GM18508 (cell line): ENCODE measurements around the gene DLG5.

Experiments
- ATAC-seq: cut with Tn5 transposase; IDR thresholded peaks from one replicate; pipeline ENCODE4 v1.9.1; 2021; ENCODE audit warnings: moderate number of reproducible peaks; ENCODE audit not compliant: insufficient read depth, unreplicated experiment

The DLG5 gene

DNA sequence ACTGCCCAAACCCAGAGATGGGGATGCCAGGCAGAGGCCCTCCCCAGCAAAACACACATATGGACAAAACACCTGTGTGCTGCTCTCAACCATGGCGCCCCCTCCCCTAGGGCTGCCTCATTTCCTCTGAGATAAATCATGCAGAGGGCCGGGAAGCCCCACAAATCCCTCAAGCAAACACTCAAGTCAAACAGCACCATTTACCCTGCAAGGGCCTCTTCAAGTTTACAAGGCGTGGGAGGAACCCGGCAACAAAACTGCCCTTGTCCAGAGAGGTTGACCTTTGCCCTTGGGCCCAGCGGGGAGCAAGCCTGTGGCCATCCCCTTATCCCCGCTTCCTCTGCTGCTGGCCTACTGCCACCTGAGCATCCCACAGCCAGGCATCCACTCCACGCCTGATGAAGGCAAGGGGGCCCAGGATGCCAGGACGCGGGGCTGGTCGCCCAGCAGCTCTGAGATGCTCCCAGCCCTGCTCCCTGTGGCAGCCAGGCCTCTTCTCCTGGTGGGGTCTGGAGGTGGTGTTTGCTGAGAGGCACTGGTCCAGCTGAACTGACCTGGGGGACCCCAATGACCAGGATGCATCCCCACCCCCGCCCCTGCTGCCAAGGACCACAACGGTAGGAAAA is 77.4 kb downstream of the DLG5 start:
- ATAC-seq = peak; percentile 54

DNA sequence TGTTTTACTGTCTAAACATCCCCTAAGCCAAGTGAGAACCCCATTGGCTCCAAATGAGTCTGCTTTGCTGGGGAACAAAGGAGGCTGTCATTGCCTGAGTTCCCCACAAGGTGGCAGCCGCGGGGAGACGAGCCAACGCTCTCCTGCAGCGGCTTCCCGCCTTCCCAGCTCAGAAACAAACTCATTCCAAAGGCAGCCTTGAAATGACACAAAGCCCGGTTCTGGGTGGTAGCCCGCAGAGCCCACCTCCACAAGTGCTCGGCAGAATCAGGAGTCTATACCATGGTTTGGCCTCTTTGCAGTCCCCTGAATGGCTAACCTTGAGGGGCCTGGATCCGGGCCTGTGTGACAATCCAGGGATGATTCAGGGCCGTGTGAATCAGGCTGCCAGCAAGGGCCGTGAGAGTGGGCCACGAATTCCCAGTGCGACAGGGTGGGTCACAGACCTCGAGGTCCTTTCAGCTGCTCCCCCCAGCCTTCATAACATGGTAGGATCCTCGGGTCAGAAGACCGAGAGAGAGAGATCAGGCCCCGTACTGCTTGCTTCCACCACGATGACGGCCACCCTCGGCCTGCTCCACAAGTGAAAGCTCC is 79.7 kb downstream of the DLG5 start:
- ATAC-seq = no peak

DNA sequence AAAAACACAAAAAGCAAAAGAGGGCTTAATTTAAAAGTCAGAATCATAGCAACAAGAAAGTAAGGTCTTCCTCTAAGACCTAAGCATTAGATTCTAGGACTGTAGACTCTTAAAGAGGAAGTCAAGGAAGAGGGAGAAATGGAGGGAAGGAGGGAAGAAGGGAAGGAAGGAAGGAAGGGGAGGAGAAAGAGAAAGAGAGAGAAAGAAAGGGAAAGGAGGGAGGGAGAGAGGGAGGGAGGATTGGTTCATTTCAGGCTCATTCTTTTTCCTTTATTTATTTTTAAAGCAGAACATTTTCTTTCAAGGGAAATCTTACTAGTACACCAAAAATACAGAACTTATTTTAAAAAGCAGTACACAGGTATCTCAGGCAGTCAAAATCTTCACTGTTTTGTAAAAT is 81.1 kb downstream of the DLG5 start:
- ATAC-seq = no peak

DNA sequence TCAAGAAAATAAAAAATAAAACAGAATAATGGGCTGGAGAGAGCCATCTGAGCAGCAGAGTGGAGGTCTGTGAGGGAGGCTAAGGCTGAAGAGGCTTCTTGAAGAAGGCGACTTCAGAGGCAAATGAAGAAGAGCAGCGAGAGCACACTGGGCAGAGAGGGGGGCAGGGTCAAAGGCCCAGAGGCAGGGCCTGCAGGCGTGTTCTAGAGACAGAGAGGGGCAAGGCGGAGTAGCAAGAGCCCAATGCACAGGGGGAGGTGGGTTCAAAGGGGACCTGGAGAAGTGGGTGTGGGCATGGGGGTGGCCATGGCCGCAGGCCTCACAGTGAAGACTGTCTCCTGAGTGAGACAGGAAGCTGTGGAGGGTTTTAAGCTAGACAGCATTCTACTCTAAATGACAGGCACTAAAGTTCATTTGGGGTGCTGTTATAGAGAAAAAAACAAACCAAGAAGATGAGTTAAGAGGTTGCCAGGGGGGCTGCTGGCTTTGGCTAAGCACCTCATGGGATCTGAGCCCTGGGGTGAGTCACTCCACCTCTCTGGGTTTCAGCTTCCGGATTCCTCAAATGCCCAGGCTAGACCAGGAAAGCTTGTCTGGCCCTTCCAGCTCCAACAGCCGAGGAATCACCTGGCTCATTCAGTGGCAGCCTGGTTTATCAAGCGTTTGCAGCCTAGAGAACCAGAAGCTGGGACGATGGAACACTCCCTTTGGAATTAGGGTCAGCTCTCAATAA is 81.7 kb downstream of the DLG5 start:
- ATAC-seq = no peak

DNA sequence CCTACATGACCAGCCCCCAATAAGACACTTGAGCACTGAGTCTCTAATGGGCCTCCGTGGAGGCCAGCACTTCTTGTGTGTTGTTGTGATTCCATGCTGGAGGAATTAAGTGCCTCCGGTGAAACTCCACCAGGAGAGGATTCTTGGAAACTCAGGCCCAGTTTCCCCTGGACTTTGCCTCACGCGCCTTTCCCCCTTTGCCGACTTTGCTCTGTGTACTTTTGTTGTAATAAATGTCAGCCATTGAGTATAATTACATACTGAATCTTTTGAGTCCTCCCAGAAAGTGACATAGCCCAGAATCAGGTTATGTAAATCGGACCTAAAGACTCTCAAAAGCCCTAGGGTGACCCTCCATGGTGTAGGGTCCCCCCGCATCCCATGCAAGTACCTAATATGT is 82.4 kb downstream of the DLG5 start:
- no peak for ATAC-seq

DNA sequence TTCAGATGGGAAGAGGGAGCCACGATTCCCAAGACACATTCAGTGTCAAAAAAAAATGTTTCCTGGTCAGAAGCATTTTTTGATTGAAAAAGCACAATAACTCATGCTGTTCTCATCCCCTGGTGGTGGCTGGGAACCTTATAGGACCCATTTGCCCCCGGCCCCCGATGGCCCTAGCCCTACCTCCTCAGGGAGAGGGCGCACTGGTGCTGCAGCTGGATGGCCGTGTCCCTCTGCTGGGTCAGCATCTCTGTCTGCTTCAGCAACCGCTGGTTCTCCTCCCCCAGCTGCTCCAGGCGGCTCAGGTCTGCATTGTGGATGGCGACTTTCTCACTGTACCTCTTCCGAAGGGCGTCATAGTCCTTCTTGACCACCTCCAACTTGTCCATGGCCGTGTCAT is 83.3 kb downstream of the DLG5 start:
- ATAC-seq = no peak

DNA sequence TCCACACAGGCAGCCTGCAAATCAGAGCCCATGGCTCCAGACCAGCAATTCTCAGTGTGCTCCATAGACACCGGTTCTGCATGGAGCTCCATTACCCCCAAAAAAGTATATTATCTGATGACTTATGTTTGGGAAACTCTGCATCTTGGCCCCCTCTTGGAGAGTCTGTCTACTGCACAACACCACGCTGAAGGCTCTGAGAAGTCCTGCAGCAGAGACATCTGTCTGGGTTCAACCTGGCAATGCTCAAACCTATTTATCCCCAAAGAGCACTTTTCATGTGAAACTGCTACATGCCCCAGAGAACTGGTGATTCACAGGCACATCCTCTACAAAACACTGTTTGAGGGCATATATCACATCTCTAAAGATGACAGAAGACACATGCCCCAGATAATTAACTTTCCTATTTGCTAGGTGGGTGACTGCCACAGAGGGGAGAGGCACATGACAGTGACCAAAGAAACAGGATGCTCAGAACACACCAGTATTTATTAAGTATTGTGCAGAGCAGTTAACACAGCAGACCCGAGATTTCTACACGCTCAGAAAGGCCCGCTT is 83.8 kb downstream of the DLG5 start:
- no peak for ATAC-seq

DNA sequence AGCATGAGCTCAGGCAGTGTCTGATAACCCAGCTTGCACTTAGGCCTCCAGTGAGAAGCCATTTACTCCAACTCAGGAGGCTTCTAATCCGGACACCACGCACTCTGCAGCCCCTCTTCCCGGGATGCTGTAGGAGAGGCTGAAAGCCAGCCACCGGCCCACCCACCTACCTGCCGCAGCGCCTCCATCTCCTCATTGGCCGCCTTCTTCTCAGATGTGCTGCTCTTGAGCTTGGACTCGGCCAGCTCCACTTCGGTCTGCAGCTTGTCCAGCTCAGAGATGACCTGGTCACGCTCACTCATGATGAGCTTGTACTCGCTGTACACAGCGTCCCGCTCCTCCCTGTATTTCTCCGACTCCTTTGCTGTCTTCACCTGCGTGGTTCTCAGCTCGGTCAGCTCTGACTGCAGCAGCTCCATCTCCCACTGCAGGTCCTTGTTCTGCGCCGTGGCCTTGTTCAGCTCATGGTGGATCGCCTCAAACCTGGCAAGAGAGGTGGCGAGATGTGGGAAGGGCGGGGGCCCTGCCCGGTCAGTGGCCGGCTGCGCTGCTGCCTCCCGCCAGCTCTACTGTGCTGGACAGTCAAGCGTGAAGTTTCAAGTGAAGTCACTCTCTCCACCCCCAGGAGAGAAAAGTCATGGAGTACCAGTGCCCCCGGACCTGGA is 84.7 kb downstream of the DLG5 start:
- no peak for ATAC-seq

DNA sequence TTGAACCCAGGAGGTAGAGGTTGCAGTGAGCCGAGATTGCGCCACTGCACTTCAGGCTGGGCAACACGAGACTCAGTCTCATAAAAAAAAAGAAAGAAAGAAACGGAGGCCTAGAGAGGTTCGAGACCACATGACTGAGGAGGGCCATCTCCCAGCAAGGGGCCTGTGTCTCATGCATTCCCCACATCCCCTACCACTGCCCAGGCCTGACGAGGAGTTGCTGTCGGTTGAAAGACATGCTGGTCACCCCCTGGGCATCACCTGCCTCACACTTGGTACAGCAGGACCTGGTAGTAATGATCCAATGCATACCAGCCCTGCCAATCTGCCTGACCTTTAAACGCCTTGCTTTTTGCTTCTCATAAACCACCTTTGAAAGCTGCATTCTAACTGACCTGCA is 85.9 kb downstream of the DLG5 start:
- no peak for ATAC-seq

DNA sequence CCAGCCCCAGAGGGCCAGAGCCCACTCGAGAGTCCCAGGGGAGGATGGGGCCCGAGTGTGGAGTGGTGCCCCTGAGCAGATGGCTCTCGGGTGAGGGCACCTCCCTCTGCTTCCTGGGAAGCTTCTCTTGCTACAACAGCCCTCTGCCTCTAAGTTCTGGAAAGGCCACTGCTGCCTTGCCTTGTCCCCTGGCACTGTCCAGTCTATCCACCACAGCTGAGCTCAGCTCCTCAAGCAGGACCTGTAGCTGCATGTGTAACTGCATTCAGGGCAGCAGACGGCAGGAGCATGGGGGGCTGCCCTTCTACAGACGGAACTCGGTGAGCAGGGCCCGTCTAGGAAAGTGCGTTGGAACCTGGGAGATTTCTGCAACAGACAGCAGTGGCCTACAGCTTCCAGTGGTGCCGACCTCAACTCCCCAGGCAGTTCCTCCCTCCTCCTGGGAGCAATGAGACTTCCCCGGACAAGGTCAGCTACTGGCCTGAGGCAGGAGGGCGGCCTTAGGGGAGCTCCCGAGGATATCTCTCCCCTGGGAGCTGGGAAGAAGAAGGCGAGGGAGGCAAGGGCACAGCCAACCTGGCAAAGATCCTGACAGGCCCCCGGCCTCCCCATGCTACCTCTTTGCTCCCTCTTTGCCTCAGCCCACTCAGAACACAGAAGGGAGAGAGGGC is 88.5 kb downstream of the DLG5 start:
- ATAC-seq = no peak

DNA sequence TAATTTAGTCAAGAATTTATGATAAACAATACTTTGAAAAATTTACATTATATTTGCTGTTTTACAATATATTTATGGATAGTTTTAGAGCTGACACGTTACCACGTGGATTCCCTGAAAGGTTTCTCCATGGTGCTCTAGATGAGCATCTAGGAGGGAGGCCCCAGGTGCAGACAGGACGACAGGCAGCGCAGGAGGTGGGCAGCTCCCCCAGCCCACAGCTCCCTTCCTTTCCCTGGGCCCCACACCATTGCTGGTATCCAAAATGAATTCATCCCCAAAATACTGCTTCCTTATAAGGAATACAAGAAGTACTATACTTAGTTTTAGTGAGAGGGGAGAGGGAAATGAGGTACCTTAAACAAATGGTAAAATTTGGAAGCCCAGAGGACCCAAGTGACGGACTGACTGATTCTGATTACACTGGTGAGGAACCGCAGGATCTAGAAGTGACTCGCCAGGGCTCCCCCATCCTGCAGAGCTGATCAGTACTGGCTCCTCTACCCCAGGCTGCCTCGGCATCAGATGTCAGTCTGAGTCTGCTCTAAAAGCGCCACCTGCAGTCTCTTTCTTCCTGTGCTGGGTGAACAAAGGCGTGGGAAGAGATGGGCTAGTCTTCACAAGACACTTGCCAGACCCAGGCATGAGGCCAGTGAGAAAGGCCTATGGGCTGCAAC is 89.2 kb downstream of the DLG5 start:
- ATAC-seq = peak; percentile 84

DNA sequence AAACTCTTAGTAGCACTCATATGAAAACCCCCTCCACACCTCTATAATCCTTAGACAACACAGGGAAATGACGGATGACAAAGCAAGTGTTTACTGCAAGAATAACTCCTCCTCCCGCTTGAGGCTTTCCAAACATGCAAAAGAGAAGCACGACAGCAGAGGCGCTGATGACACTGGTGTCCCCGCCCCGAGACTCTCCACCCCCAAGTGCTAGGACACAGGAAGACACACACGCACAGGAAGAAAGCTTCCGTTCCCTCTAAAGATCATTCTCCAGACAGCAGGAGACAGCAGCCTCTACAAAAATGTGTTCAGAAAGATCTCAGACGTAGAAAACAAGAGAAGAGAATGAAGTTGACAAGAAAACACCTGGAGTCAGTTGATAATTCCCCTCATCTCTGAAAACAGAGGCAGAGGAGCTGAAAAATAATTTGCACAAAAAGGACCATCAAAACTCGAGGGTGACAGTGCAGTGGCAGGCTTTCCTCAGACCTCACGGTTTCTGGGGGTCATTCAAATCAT is 90.2 kb downstream of the DLG5 start:
- ATAC-seq = no peak

DNA sequence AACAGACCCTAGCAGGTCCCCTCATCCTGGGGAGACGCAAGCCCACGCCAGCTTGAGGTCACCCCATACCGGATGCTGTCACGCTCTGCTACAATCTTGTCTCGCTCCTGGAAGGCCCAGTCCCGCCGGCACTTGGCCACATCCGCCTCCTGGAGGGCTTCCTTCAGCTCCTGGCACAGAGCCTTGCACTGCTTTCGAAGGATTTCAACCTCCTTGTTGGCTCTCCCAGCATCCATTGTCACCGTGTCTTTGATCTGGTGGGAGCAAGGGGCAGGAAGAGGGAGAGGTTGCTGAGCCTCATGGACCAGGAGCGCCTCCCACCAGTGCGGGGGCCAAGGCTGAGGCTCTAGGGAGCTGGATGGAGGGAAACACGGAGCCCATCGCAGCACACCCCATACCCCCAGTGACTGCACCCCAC is 90.9 kb downstream of the DLG5 start:
- no peak for ATAC-seq

DNA sequence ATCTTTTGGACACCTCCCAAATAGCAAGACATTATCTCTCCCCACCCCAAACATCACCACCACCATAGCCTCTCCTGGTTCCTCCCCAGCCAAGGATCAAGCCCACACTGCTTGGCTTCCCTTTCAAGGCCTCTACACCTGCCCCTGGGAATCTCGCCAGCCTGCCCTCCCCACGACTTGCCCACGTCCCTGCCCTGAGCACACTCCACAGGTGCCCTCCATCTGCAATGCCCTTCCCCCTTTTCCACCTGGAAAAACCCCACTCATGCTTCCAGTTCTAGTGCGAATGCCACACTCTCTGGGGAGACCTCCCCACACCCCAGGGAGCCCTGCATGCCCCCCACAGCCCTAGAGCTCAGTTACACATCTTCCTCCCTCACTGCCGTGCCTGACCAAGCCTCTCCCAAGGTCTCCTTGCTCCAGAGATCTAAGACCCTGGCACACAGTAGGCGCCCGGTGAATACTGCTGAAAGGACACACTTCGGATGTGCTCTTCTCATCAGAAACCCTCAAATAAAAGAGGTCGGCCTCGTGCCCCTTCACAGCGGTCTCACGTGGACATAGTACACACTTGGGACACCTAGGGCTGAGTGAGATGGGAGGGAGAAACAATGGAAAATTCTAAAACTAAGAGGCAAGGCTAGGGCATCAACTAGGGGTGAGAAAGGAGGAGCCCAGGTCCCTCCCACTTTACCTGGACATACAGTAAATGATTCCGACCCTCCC is 91.4 kb downstream of the DLG5 start:
- ATAC-seq = no peak

DNA sequence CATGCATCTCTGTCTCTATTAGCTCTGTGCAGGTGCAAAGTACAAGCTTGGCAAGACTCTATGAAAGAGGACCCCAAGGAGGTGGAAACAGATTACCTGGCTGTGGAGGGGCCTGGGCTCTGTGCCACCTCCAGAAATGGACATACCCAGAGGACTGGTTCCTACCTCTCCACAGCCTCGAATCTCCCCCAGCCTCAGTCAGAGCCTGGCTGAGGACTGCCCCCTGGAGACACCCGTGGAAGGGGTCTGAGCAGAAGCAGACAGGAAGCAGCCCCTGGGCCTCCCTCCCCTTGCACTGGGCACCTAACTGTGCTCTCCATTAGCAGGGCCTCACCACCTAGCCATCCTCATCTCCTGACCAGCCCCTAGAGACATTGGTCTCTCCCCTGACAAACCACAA is 92.0 kb downstream of the DLG5 start:
- no peak for ATAC-seq

DNA sequence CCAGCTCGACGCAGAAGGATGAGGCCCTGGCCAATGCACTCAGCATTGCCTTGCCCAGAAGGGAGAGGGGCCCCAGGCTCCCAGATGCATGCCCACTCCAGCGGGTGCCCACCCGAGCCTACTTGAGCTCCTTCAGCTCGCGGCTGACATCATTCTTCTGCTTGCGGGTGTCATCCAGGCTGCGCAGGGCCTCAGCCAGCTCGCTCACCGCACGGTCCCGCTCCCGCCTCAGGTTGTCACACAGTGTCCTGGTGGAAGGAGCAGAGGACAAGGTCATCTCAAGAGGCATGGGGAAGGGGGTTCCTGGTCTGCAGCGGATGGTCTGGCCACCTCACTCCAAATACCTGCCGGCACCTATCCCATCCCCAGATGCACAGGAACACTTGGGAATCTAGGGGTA is 92.8 kb downstream of the DLG5 start:
- no peak for ATAC-seq

DNA sequence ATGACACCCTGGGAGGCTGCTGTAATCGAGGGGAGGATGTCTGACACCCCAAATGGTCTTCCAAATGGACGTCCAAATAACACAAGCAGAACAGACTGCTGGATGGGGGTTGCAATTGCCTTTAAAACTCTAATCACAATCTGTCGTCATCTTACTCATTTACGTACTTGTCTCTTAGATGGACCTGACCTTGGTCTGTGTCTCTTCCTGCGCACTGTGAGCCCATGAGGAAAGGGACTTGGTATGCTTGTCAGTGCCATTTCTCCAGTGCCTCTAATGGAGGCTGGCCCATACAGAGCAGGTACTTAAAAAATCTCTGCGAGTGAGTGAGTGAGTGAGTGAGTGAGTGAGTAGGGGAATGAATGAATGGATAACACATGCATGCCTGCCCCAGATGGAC is 93.3 kb downstream of the DLG5 start:
- no peak for ATAC-seq

DNA sequence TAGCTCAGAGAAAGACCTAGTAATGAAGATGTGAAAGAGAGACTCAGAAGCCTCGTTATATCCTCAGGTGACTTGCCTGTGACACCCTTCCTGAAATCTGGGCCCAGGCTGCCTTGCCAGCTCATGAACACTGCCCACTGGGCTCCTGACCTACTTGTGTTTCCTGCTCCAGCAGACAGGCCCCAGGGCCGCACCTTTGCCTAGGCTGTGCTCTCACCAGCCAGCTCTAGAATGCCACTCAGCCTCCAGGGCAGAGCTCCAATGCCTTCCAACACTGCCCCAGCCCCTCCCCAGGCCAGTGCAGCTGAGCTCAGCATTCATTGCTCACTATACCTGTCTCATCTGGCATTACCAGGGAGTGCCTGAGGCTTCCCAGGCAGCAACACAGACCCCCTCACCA is 94.3 kb downstream of the DLG5 start:
- ATAC-seq = no peak

DNA sequence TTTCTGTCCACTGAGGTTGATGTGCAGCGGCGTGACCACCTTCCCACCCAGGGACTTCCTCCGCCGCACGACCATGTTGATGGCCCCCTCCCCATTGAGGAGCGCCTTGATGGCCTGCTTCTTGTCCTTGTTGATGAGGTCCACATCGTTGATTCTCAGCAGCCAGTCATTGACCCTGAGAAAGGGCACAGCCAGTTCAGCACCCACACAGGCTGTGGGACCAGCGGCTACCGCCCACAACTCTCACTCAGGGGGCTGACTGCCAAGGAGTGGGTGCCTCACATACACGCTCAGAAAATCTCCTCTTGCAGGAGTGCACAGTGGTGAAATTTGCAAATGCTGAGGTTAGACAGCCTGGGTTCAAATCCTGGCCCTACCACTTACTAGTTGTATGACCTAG is 97.2 kb downstream of the DLG5 start:
- no peak for ATAC-seq
